AG10803 (cell line): ENCODE results near the gene MAML3.

ENCODE experiments used
- DNase-seq: peaks from one replicate; pipeline ENCODE4 v3.0.0; 2010; ENCODE audit warnings: low read depth
- H3K4me3 ChIP-seq: 2 replicates; pipeline ENCODE4 v1.5.1; 2011; ENCODE audit warnings: mild to moderate bottlenecking, low read length, control low read depth
- CTCF ChIP-seq: conservative IDR thresholded peaks from 2 replicates; pipeline ENCODE4 v1.5.1; 2011; ENCODE audit warnings: mild to moderate bottlenecking, low read length, control low read depth, inconsistent platforms

The MAML3 gene

GRCh38 chr4:139809757-139810140, 344.2 kb downstream of the MAML3 start:
- TF ChIP-seq CTCF, result no peak
- H3K4me3 ChIP-seq, result no peak overlapping the region

GRCh38 chr4:139808808-139809756, 344.9 kb downstream of the MAML3 start:
- peak; percentile 24 for DNase-seq
- no peak overlapping the region for H3K4me3 ChIP-seq
- TF ChIP-seq CTCF, result no peak

More at GRCh38 chr4:139809757-139810140, 344.2 kb downstream of the MAML3 start:
- DNase-seq, result no peak

GRCh38 chr4:139808381-139808807, 345.6 kb downstream of the MAML3 start:
- no peak for TF ChIP-seq CTCF
- no peak overlapping the region for H3K4me3 ChIP-seq
- DNase-seq, result no peak

- no peak for TF ChIP-seq CTCF
- no peak overlapping the region for H3K4me3 ChIP-seq
- DNase-seq, result no peak
Measured at GRCh38 chr4:139807483-139807882, 346.5 kb downstream of the MAML3 start.

GRCh38 chr4:139806929-139807328, 347.1 kb downstream of the MAML3 start:
- no peak for TF ChIP-seq CTCF
- H3K4me3 ChIP-seq, result no peak overlapping the region
- no peak for DNase-seq

GRCh38 chr4:139802931-139803330, 351.1 kb downstream of the MAML3 start:
- H3K4me3 ChIP-seq, result no peak overlapping the region
- no peak for DNase-seq
- no peak for TF ChIP-seq CTCF

GRCh38 chr4:139802488-139802887, 351.5 kb downstream of the MAML3 start:
- no peak for DNase-seq
- no peak overlapping the region for H3K4me3 ChIP-seq
- TF ChIP-seq CTCF, result no peak
